K562 (cell line): ENCODE measurements around the gene MYCL. TPM values are rescaled to one million over a fixed set of nuclear protein-coding genes. Genes with fewer than 3 reads are reported as not detected.
A peak's percentile ranks its signal among the peaks of the same experiment; 100 is the strongest.

Experiments used
- CBX1 ChIP-seq: sonication (generic); IDR thresholded peaks from 2 replicates; pipeline ENCODE4 v1.6.1; 2016; ENCODE audit warnings: antibody characterized with exemption, low read depth, mild to moderate bottlenecking
- CBX3 ChIP-seq, 2 experiments: IDR thresholded peaks; 1 replicate in 1 of 2; 2 replicates in 1 of 2; pipeline ENCODE4 v1.6.1; 2012; ENCODE audit warnings: inconsistent platforms in 2 of 2, low read length in 2 of 2, borderline replicate concordance in 1 of 2, control low read depth in 1 of 2
- CREM ChIP-seq: IDR thresholded peaks from 2 replicates; pipeline ENCODE4 v1.6.1; 2014; ENCODE audit warnings: antibody characterized with exemption, low read depth
- CUX1 ChIP-seq: fragments of 200-800 bp; sonication (Bioruptor generic); IDR thresholded peaks from 2 replicates; pipeline ENCODE4 v1.6.1; 2016; ENCODE audit warnings: missing genetic modification characterization, missing compliant biosample characterization
- GTF2E2 ChIP-seq: fragments of 200-800 bp; sonication (Bioruptor generic); IDR thresholded peaks from 2 replicates; pipeline ENCODE4 v1.6.1; 2016; ENCODE audit warnings: missing genetic modification characterization, missing compliant biosample characterization
- ILF3 ChIP-seq: fragments of 450-650 bp; IDR thresholded peaks from 2 replicates; pipeline ENCODE4 v1.6.1; 2018; ENCODE audit warnings: antibody characterized with exemption, mild to moderate bottlenecking, moderate library complexity, borderline replicate concordance
- MAZ ChIP-seq, 2 experiments: fragments of 450-650 bp in 1 of 2; sonication (generic) in 1 of 2; formaldehyde crosslinking; IDR thresholded peaks in 1 of 2; conservative IDR thresholded peaks in 1 of 2; 2 replicates each; pipeline versions ENCODE4 v1.4.0 to v1.5.0; 2020; ENCODE audit warnings: mild to moderate bottlenecking in 1 of 2, missing genetic modification reagents in 1 of 2
- MBD1 ChIP-seq: fragments of 250-450 bp; sonication (Bioruptor Pico); IDR thresholded peaks from 2 replicates; pipeline ENCODE4 v1.8.0; 2022; ENCODE audit warnings: inconsistent platforms
- NONO ChIP-seq, 2 experiments: fragments of 200-400 bp in 1 of 2; fragments of 450-650 bp in 1 of 2; formaldehyde crosslinking in 1 of 2; IDR thresholded peaks; 2 replicates each; pipeline ENCODE4 v1.6.1; 2017; ENCODE audit warnings: low read depth in 2 of 2, mild to moderate bottlenecking in 2 of 2, moderate library complexity in 2 of 2, low read length in 1 of 2
- PML ChIP-seq: IDR thresholded peaks from 2 replicates; pipeline ENCODE4 v1.6.1; 2012; ENCODE audit warnings: low read length, inconsistent platforms
- SIN3A ChIP-seq, 2 experiments: fragments of 150-350 bp in 1 of 2; IDR thresholded peaks; 2 replicates each; pipeline ENCODE4 v1.6.1; 2011 to 2016; ENCODE audit warnings: borderline replicate concordance in 2 of 2, low read depth in 2 of 2, low read length in 2 of 2, mild to moderate bottlenecking in 2 of 2, moderate library complexity in 2 of 2; ENCODE audit not compliant: control insufficient read depth in 1 of 2
- SMAD2 ChIP-seq: fragments of 150-350 bp; IDR thresholded peaks from 2 replicates; pipeline ENCODE4 v1.6.1; 2014; ENCODE audit warnings: low read depth, mild to moderate bottlenecking, low read length
- SMAD4 ChIP-seq: fragments of 250-450 bp; sonication (Bioruptor Pico); conservative IDR thresholded peaks from 2 replicates; pipeline ENCODE4 v1.8.0; 2021; ENCODE audit warnings: inconsistent platforms, mild to moderate bottlenecking, moderate library complexity
- XRCC3 ChIP-seq: fragments of 450-650 bp; IDR thresholded peaks from 2 replicates; pipeline ENCODE4 v1.6.1; 2017; ENCODE audit warnings: mild to moderate bottlenecking, moderate library complexity
- ZNF3 ChIP-seq: fragments of 250-450 bp; sonication (Bioruptor Pico); IDR thresholded peaks from 2 replicates; pipeline ENCODE4 v1.5.0; 2021; ENCODE audit warnings: mild to moderate bottlenecking, moderate library complexity
- polyA plus RNA-seq, 8 experiments: library from polyadenylated mRNA; depleted of rRNA in 4 of 8; stranded (reverse) in 5 of 8; unstranded in 3 of 8; fragments of >200 nt; fragmentation: Nextera tagmentation in 2 of 8; fragmentation: Illumina TruSeq in 1 of 8; extraction: Ambion mirVana in 2 of 8; extraction: Trizol in 1 of 8; gene quantifications; 2 replicates each; pipeline versions ENCODE4 v1.2.1 to v1.2.3, GENCODE V29; 2011 to 2014; ENCODE audit warnings: inconsistent platforms in 1 of 8, missing spikeins in 1 of 8
- total RNA-seq, 7 experiments: library from RNA; depleted of rRNA in 6 of 7; stranded (reverse); fragments of >200 nt in 6 of 7; fragmentation: Illumina TruSeq in 2 of 7; extraction: Trizol in 2 of 7; gene quantifications; 2 replicates each; pipeline versions ENCODE4 v1.2.1 to v1.2.3, GENCODE V29; 2011 to 2021; ENCODE audit warnings: low replicate concordance in 1 of 7
- TF ChIP-seq, protein P1 (sequence below), 2 experiments: IDR thresholded peaks; 2 replicates each; pipeline ENCODE4 v1.6.1; 2011; ENCODE audit warnings: borderline replicate concordance in 1 of 2, control low read depth in 1 of 2, low read depth in 1 of 2, low read length in 1 of 2, mild to moderate bottlenecking in 1 of 2, mixed read lengths in 1 of 2, moderate library complexity in 1 of 2; ENCODE audit not compliant: insufficient read depth in 1 of 2, insufficient read length in 1 of 2, poor library complexity in 1 of 2, severe bottlenecking in 1 of 2; ENCODE audit errors: extremely low read depth in 1 of 2

MYCL gene
- total and polyA plus RNA-seq, 9 of the 15 experiments (the other 6 are each of a cell fraction or from before 2014, with no cell fraction given) = 3.5 to 22.0 (median 12.8) TPM

DNA sequence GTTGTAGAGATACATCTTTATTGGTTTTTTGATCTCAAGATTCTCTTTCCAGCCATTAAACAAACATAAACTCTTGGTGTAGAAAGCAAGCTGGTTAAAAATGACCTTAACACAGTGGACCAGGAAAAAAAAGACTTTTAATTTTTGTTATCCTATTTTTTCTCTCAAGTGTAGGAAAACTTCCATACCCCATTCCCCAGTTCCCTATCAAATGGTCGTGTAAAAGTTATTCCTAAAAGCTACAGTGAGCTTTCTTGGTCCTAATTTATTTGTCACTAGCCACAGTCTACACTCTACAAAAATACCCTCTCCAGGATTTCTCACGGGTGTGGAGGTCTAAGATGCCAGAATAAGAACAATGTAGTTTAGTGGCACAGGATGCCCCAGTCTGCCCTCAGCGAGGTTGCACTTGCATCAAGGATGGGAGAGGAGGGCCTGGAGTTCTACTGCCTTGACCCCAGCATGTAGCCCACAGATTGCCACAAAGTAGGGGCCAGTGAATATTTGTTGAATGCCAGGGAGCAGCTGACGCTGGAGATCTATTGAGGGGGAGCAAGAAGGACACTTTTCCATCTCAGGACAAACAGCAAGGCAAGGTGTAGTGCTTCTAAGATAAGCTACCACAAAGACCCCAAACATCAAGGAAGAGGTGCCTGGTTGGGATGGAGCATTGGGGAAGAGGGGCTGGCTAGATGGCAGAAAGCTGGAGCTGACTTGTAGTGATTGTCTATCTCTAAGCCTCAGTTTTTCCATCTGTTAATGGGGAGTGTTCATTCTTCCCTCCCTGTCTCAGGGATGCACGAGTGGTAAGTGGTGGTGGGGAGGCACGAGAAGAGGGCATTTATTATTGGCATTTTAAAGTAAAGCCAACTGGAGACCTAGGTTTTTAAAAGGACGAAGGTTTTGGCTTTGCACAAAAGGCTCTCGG lies 1.8 kb downstream of the MYCL start (continued):
- TF ChIP-seq CUX1 (CRISPR knock-in tag) (no peak), ZNF3 (peak; percentile 22; the same call in 1 of the 2 replicates), CBX1 (peak; percentile 75; the same call in 1 of the 2 replicates), NONO (IDR thresholded peaks at IDR 0.05; ENCODE audit: low read depth in 2 of 2, low read length in 1 of 2) (no peak), ILF3 (no peak), SIN3A (IDR thresholded peaks at IDR 0.05; ENCODE audit: borderline replicate concordance in 2 of 2, control insufficient read depth in 1 of 2, low read depth in 2 of 2, low read length in 2 of 2) (no peak), SMAD4 (CRISPR knock-in tag) (peak; percentile 42; the same call in 1 of the 2 replicates), XRCC3 (no peak), CREM (no peak), PML (0 out of 2 replicates have a peak, but pooled peaks have one; percentile 5), SMAD2 (no peak), MAZ (CRISPR knock-in tag; conservative IDR thresholded peaks at IDR 0.05 in 1 of 2, IDR thresholded peaks at IDR 0.05 in 1 of 2) (0 out of 4 replicates have a peak, but pooled peaks of 1 of the 2 experiments have one; percentile 10), GTF2E2 (tag) (peak; percentile 62; the same call in 1 of the 2 replicates), MBD1 (CRISPR knock-in tag) (0 out of 2 replicates have a peak, but pooled peaks have one; percentile 28), CBX3 (IDR thresholded peaks at IDR 0.05; ENCODE audit: borderline replicate concordance in 1 of 2, low read length in 2 of 2) (peak in 1 of 2 experiments; percentile 49; a peak in 2 of 3 replicates)
- TF ChIP-seq, protein P1, sequence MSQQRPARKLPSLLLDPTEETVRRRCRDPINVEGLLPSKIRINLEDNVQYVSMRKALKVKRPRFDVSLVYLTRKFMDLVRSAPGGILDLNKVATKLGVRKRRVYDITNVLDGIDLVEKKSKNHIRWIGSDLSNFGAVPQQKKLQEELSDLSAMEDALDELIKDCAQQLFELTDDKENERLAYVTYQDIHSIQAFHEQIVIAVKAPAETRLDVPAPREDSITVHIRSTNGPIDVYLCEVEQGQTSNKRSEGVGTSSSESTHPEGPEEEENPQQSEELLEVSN (IDR thresholded peaks at IDR 0.05; ENCODE audit: borderline replicate concordance in 1 of 2, extremely low read depth in 1 of 2, insufficient read depth in 1 of 2, insufficient read length in 1 of 2, low read depth in 1 of 2, low read length in 1 of 2, poor library complexity in 1 of 2, severe bottlenecking in 1 of 2) = no peak
